NT2/D1 (cell line): Measurements from ENCODE around the gene SEPTIN5.

Experiments
- SUZ12 ChIP-seq: IDR thresholded peaks from 2 replicates; pipeline ENCODE4 v1.6.1; 2011; ENCODE audit not compliant: insufficient read length, insufficient read depth; ENCODE audit errors: extremely low read depth
- YY1 ChIP-seq: IDR thresholded peaks from 2 replicates; pipeline ENCODE4 v1.6.1; 2011; ENCODE audit not compliant: insufficient read length, insufficient read depth

DNA sequence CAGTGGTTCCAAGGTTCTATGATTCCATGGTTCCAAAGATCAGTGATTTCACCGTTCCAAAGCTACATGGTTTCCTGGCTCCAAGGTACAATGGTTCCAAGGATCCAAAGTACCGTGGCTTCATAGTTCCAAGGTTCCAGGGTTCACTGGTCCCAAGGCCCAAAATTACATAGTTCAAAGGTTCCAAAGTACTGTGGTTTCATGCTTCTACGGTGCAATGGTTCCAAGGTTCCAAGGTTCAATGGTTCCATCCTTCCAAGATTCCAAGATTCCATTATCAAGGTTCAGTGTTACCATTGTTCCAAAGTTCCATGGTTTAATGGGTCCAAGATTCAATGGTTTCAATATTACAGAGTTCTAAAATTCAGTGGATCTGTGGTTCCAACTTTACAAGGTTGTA is 43.0 kb upstream of the SEPTIN5 start:
- TF ChIP-seq SUZ12 = no peak
- TF ChIP-seq YY1 = no peak
